Measurements from ENCODE around the gene PIP5K1C.
A peak's percentile ranks its signal among the peaks of the same experiment; 100 is the strongest.

PIP5K1C gene

DNA sequence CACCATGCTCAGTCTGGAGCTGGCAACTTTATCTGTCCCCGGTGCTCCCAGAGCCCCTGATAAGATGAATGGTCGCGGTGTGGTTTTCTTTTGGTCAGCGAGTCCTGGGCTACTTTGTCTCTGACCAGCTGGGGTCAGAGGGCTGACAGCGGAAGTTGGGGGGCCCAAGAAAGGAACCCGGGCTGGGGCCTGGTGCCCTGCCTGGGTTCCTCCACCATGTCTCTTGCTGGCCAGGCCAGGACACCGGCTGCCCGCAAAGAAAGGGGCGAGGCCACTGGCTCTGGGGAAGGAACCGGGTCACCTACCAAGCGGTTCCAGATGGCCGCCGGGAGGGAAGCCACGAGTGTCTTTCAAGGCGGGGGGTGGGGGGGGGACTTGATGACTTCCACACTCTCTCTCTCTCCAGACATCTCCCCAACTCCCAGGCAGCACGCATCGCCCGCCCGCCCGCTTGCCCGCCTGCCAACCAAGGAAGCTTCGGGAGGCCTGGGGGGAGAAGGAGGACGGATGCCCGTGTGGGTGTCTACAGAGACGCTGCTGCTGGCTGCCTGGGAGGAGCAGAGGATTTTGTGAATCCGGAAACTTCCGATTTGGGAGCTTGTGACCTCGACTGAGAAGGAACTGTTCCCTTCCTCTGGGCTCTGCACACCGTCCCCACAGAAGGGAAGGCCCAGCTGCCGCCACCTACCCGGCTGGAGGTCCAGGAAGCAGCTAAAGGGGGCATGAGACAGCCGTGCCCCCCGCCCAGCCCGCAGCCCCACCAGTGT, 1.1 kb downstream of the PIP5K1C start:
- DNase-seq (ENCODE audit: low read depth): peak; percentile 75
- Histone ChIP-seq H3K27me3 (replicated peaks; ENCODE audit: control insufficient read depth, insufficient read depth, low read length) (no peaks in the 10 kb centered on the region), H3K9me3 (ENCODE audit: control insufficient read depth, low read length) (no peaks in the 10 kb centered on the region), H3K36me3 (ENCODE audit: control insufficient read depth, insufficient read depth, low read length, severe bottlenecking) (no peaks in the 10 kb centered on the region), H3K9ac (ENCODE audit: low read length) (peak overlapping the region; percentile 97), H3K4me3 (ENCODE audit: low read length) (peak overlapping the region; percentile 91), H3K4me1 (ENCODE audit: control insufficient read depth, insufficient read depth, low read length) (peaks cover 9% of the 10 kb centered on the region)

GRCh38 chr19:3698386-3698950, 1.8 kb downstream of the PIP5K1C start:
- peak overlapping the region; percentile 54 for H3K9ac ChIP-seq (ENCODE audit: low read length)
- peak overlapping the region; percentile 61 for H3K4me3 ChIP-seq (ENCODE audit: low read length)
- H3K4me1 ChIP-seq (ENCODE audit: control insufficient read depth, insufficient read depth, low read length): peaks cover 9% of the 10 kb centered on the region
- DNase-seq (ENCODE audit: low read depth): peak; percentile 41
- no peaks in the 10 kb centered on the region for H3K9me3 ChIP-seq (ENCODE audit: control insufficient read depth, low read length)
- no peaks in the 10 kb centered on the region for H3K36me3 ChIP-seq (ENCODE audit: control insufficient read depth, insufficient read depth, low read length, severe bottlenecking)
- no peaks in the 10 kb centered on the region for H3K27me3 ChIP-seq (replicated peaks; ENCODE audit: control insufficient read depth, insufficient read depth, low read length)

DNA sequence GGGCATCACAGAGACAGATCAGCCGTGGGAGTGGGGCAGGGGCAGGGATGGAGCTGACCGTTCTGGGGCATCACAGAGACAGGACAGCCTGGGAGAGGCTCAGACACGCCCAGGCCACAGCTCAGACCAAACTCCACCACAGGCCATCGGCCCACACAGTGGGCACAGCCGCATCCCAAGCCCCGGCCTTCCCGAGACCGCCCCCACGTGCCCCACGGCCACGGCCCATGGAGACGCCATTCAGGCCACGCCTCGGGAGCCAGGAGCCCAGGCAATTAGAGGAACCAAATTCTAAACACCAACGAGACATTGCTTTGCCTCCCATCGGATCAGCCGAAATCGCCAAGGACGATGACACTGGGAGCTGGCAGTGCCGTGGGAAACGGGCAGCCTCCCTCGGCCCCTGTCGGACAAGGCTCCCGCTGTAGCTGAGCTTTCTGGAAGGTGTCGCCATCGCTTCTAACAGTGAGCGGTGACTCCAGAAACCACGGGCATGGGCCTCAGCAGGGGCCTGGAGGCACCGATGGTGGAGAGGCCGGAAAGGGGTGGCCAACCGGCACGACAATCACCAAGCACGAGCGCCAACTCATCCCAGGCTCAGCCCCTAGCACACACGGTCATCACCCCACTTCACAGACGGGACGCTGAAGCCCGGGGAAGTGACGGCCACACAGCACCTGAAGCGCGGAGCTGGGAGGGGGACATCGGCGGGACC, 2.4 kb downstream of the PIP5K1C start:
- H3K9ac ChIP-seq (ENCODE audit: low read length): peak overlapping the region; percentile 54
- DNase-seq (ENCODE audit: low read depth): no peak
- H3K9me3 ChIP-seq (ENCODE audit: control insufficient read depth, low read length): no peaks in the 10 kb centered on the region
- H3K4me3 ChIP-seq (ENCODE audit: low read length): peak overlapping the region; percentile 61
- H3K27me3 ChIP-seq (replicated peaks; ENCODE audit: control insufficient read depth, insufficient read depth, low read length): no peaks in the 10 kb centered on the region
- H3K36me3 ChIP-seq (ENCODE audit: control insufficient read depth, insufficient read depth, low read length, severe bottlenecking): no peaks in the 10 kb centered on the region
- H3K4me1 ChIP-seq (ENCODE audit: control insufficient read depth, insufficient read depth, low read length): peaks cover 9% of the 10 kb centered on the region

GRCh38 chr19:3697094-3697493, 3.2 kb downstream of the PIP5K1C start:
- no peaks in the 10 kb centered on the region for H3K27me3 ChIP-seq (replicated peaks; ENCODE audit: control insufficient read depth, insufficient read depth, low read length)
- H3K9me3 ChIP-seq (ENCODE audit: control insufficient read depth, low read length): no peaks in the 10 kb centered on the region

GRCh38 chr19:3696660-3696995, 3.6 kb downstream of the PIP5K1C start:
- no peak overlapping the region for H3K9ac ChIP-seq (ENCODE audit: low read length)
- no peaks in the 10 kb centered on the region for H3K36me3 ChIP-seq (ENCODE audit: control insufficient read depth, insufficient read depth, low read length, severe bottlenecking)
- H3K4me1 ChIP-seq (ENCODE audit: control insufficient read depth, insufficient read depth, low read length): peaks cover 9% of the 10 kb centered on the region
- no peaks in the 10 kb centered on the region for H3K27me3 ChIP-seq (replicated peaks; ENCODE audit: control insufficient read depth, insufficient read depth, low read length)
- H3K9me3 ChIP-seq (ENCODE audit: control insufficient read depth, low read length): no peaks in the 10 kb centered on the region
- no peak for DNase-seq (ENCODE audit: low read depth)
- no peak overlapping the region for H3K4me3 ChIP-seq (ENCODE audit: low read length)

More at GRCh38 chr19:3697094-3697493, 3.2 kb downstream of the PIP5K1C start:
- Histone ChIP-seq H3K4me3 (ENCODE audit: low read length) (no peak overlapping the region), H3K4me1 (ENCODE audit: control insufficient read depth, insufficient read depth, low read length) (peaks cover 9% of the 10 kb centered on the region), H3K9ac (ENCODE audit: low read length) (no peak overlapping the region), H3K36me3 (ENCODE audit: control insufficient read depth, insufficient read depth, low read length, severe bottlenecking) (no peaks in the 10 kb centered on the region)
- no peak for DNase-seq (ENCODE audit: low read depth)

DNA sequence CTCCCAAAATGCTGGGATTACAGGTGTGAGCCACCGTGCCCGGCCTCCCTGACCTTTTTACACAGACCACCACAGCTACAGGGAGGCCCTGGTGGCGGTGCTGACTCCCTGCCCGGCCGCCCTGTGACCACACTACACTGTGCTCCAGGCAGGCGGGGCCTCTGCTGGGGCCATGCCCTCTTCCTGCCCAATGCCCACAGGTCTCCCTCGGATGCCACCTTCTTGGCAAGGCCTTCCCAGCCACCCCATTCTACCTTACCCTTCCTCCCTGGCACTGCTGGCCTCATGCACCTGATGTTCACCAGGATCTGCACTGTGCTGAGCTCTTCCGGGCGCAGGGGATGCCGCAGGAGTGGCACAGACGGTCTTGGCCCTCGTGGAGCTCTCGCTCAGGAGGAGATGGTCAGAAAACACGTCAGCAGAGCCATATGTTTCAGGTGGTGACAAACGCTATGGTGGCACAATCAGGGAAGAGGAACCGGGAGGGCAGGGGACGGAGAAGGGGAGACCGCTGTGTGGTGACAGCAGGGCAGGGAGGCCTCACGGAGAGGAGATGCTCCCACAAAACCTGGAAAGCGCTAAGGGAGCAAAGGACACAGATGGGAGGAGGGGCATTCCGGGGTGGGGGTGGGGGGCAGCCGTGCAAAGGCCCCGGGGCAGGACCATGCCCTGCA, 4.1 kb downstream of the PIP5K1C start:
- no peak overlapping the region for H3K9ac ChIP-seq (ENCODE audit: low read length)
- DNase-seq (ENCODE audit: low read depth): no peak
- no peaks in the 10 kb centered on the region for H3K9me3 ChIP-seq (ENCODE audit: control insufficient read depth, low read length)
- peaks cover 9% of the 10 kb centered on the region for H3K4me1 ChIP-seq (ENCODE audit: control insufficient read depth, insufficient read depth, low read length)
- no peaks in the 10 kb centered on the region for H3K36me3 ChIP-seq (ENCODE audit: control insufficient read depth, insufficient read depth, low read length, severe bottlenecking)
- no peaks in the 10 kb centered on the region for H3K27me3 ChIP-seq (replicated peaks; ENCODE audit: control insufficient read depth, insufficient read depth, low read length)
- no peak overlapping the region for H3K4me3 ChIP-seq (ENCODE audit: low read length)

DNA sequence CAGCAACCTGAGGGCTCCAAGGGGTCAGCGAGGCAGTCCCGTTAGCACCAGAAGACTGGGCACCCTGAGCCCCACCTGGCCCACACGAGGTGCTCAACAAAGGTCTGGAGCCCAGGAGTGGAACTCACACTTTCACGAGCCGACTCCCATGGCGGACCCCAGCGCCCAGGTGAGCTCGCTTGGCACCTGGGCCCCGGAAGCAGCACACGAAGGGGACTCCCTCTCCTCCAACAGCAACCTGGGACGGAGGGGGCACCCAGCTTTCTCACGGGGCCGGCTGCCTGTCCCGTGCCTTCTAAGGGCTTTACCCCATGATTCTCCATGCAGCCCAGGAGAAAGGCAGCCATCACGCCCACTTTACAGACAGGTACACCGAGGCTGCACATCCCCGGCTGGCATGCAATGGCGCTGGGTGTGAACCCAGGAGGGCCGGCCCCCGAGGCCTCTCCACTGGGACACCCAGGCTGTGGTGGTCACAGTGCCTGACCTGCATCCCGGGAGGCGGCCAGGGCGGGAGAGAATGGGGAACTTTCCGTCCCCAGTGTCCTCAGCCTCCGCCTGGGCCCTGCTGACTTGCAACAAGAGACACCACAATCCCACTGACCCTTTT, 5.0 kb downstream of the PIP5K1C start:
- Histone ChIP-seq H3K9me3 (ENCODE audit: control insufficient read depth, low read length) (no peaks in the 10 kb centered on the region), H3K27me3 (replicated peaks; ENCODE audit: control insufficient read depth, insufficient read depth, low read length) (no peaks in the 10 kb centered on the region), H3K4me3 (ENCODE audit: low read length) (no peak overlapping the region), H3K9ac (ENCODE audit: low read length) (no peak overlapping the region), H3K4me1 (ENCODE audit: control insufficient read depth, insufficient read depth, low read length) (peaks cover 9% of the 10 kb centered on the region), H3K36me3 (ENCODE audit: control insufficient read depth, insufficient read depth, low read length, severe bottlenecking) (peaks cover 4% of the 10 kb centered on the region)
- DNase-seq (ENCODE audit: low read depth): no peak

DNA sequence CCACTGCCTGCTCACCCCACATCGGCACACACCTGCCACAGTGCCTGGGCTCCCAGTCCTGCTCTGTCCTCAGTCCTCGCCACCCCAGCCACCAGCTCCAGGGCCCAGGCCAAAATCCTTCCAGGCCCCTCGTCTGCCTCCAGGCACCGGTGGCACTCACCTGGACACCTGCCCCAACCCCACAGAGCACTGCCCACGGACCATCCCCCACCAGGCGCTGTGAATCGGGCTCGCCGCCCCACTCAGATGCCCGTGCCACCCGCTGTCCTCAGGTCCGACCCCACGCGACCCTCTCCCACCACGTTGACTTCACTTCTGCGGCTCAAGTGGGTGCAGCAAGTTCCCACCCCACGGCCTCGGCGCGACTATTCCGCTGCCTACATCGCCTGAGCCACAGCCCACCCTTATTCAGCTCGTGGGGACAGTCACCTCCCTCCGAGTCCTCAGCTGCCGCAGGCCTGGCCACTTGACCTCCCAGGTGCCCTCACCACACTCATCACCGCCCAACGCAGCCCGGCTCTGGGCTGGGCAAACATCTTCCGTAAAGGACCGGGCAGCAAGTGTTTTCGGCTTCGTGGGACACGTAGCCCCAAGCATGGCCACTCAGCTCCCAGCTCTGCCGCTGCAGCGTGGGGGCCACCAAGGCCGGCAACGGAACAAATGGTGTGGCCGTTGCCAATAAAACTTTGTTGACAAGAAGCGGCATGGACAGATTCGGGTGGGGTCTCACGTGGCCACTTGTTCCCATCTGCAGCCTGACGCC, 5.7 kb downstream of the PIP5K1C start:
- DNase-seq (ENCODE audit: low read depth): no peak
- Histone ChIP-seq H3K36me3 (ENCODE audit: control insufficient read depth, insufficient read depth, low read length, severe bottlenecking) (peaks cover 4% of the 10 kb centered on the region), H3K4me3 (ENCODE audit: low read length) (no peak overlapping the region), H3K9me3 (ENCODE audit: control insufficient read depth, low read length) (no peaks in the 10 kb centered on the region), H3K4me1 (ENCODE audit: control insufficient read depth, insufficient read depth, low read length) (peaks cover 9% of the 10 kb centered on the region), H3K27me3 (replicated peaks; ENCODE audit: control insufficient read depth, insufficient read depth, low read length) (no peaks in the 10 kb centered on the region), H3K9ac (ENCODE audit: low read length) (no peak overlapping the region)

- DNase-seq (ENCODE audit: low read depth): no peak
- Histone ChIP-seq H3K9me3 (ENCODE audit: control insufficient read depth, low read length) (no peaks in the 10 kb centered on the region), H3K4me3 (ENCODE audit: low read length) (no peak overlapping the region), H3K27me3 (replicated peaks; ENCODE audit: control insufficient read depth, insufficient read depth, low read length) (no peaks in the 10 kb centered on the region), H3K36me3 (ENCODE audit: control insufficient read depth, insufficient read depth, low read length, severe bottlenecking) (peaks cover 4% of the 10 kb centered on the region), H3K4me1 (ENCODE audit: control insufficient read depth, insufficient read depth, low read length) (peaks cover 6% of the 10 kb centered on the region), H3K9ac (ENCODE audit: low read length) (no peak overlapping the region)
Observed at GRCh38 chr19:3693025-3693925, 7.0 kb downstream of the PIP5K1C start.

Measured in adipocyte (in vitro differentiated cells).